Measurements from ENCODE around the gene HNRNPUL1. TPM values are rescaled to one million over a fixed set of nuclear protein-coding genes. Genes with fewer than 3 reads are reported as not detected.

The HNRNPUL1 gene
- total and polyA plus RNA-seq, 2 of the 8 experiments (the other 6 are each of a cell fraction or from before 2014, with no cell fraction given), result 99.5 to 264 TPM

DNA sequence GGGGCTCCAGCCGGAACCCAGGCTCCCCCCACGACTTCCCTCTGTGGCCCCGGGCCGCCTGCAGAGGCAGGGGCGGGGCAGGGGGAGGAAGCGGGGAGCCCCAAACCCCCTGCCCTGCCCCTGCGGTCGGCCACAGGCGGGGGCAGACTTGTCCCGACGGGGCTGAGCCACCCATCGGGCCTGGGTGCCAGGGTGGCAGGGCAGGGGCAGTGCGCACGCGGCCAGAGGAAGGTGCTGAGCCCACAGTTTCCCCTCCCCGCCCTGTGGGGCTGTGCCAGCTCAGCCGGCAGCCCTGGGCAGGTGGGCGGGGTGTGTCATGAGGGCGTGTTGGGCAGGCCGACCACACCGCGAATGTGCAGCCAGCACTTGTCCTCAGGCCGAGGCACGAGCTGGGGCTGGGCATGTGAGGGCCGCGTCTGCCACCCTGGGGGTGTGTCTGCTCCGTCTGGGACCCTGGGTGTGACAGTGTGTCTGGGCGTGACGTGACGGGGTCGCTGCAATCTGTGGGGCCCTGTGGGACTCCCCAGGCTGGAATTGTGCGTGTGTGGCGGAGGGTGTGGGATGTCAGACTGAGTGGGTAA lies 63.5 kb downstream of the HNRNPUL1 start:
- CTCF ChIA-PET (ENCODE audit: partially characterized antibody), result interaction anchor here (1.0 to 1.6 kb wide), 2 partner anchors 20 to 38 kb away, joined by 3 to 5 read pairs; no protein-coding TSS in a partner anchor
- H3K4me1 ChIP-seq (replicated peaks in 1 of 4; ENCODE audit: control insufficient read depth in 3 of 4, insufficient read depth in 4 of 4, low read length in 3 of 4), result peaks cover 15 to 32% (median 23%) of the 10 kb centered on the region in 4 experiments
- FAIRE-seq, result no peak

More for the DNA sequence above, 63.5 kb downstream of the HNRNPUL1 start:
- Histone ChIP-seq H2BK5ac (ENCODE audit: low read depth, low read length) (peak overlapping the region; percentile 96), H3K23ac (ENCODE audit: insufficient read length) (no peak overlapping the region), H2BK15ac (ENCODE audit: low read length) (peak overlapping the region; percentile 100), H2AFZ (ENCODE audit: low read length) (no peak overlapping the region), H3K4me3 (ENCODE audit: extremely low read depth in 1 of 4, insufficient read depth in 2 of 4, low read depth in 3 of 4, low read length in 4 of 4) (peak overlapping the region in 3 of 4 experiments; percentile 2 to 54 (median 8); a peak in 4 of 8 replicates), H3K4me2 (ENCODE audit: insufficient read depth in 1 of 2, low read depth in 2 of 2, low read length in 2 of 2) (peak overlapping the region; percentile 61 to 98), H3K27me3 (replicated peaks in 1 of 4; ENCODE audit: control insufficient read depth in 3 of 4, extremely low read depth in 1 of 4, insufficient read depth in 3 of 4, low read length in 3 of 4) (peaks cover 0 to 9% (median 0%) of the 10 kb centered on the region in 4 experiments; a peak in 3 of 7 replicates), H2BK120ac (replicated peaks; ENCODE audit: low read depth, low read length) (no peak overlapping the region), H3K79me2 (ENCODE audit: control insufficient read depth in 1 of 2, insufficient read depth in 2 of 2, low read length in 2 of 2) (no peaks in the 10 kb centered on the region), H4K5ac (ENCODE audit: insufficient read length, low read depth, low read length) (peak overlapping the region; percentile 57), H4K8ac (ENCODE audit: extremely low read depth, insufficient read depth, low read length) (no peak overlapping the region; the same call in 1 of the 2 replicates), H3K36me3 (ENCODE audit: control insufficient read depth in 2 of 4, insufficient read depth in 4 of 4, low read length in 3 of 4) (no peaks in the 10 kb centered on the region; a peak in 3 of 8 replicates), H3K27ac (ENCODE audit: low read depth, low read length) (no peak overlapping the region), H2BK12ac (ENCODE audit: low read depth, low read length) (peak overlapping the region; percentile 98; the same call in 1 of the 2 replicates), H3K9me3 (ENCODE audit: insufficient read depth in 2 of 2, low read depth in 1 of 2, low read length in 1 of 2) (no peaks in the 10 kb centered on the region), H4K91ac (replicated peaks; ENCODE audit: insufficient read length, low read length) (peak overlapping the region; percentile 91), H2AK5ac (ENCODE audit: low read depth, low read length) (peak overlapping the region; percentile 91; the same call in 1 of the 2 replicates), H3K79me1 (ENCODE audit: low read depth, low read length) (no peaks in the 10 kb centered on the region), H3K4ac (replicated peaks; ENCODE audit: insufficient read length, low read depth, low read length) (no peak overlapping the region), H3K23me2 (ENCODE audit: low read depth, low read length) (peaks cover 17% of the 10 kb centered on the region), H3K56ac (replicated peaks; ENCODE audit: insufficient read length, low read depth, low read length) (no peak overlapping the region), H3K9ac (replicated peaks in 1 of 4; ENCODE audit: extremely low read depth in 1 of 4, low read depth in 3 of 4, low read length in 3 of 4) (0 out of 7 replicates have a peak overlapping the region, but pooled peaks of 1 of the 4 experiments have one; percentile 1), H3K14ac (ENCODE audit: insufficient read length) (no peak overlapping the region), H2BK20ac (ENCODE audit: low read length) (0 out of 2 replicates have a peak overlapping the region, but pooled peaks have one; percentile 80), H3K18ac (ENCODE audit: extremely low read depth, low read length) (peak overlapping the region; percentile 93), H4K20me1 (replicated peaks in 1 of 2; ENCODE audit: control insufficient read depth in 1 of 2, insufficient read depth in 2 of 2, low read length in 2 of 2) (peaks cover 0 to 5% of the 10 kb centered on the region in 2 experiments)
- POLR2A ChIA-PET (ENCODE audit: partially characterized antibody), result interaction anchor here (1.0 to 12.6 kb wide), 8 partner anchors 14 to 64 kb away, joined by 3 to 137 read pairs (median 4); partner anchors contain the start of genes B9D2, CCDC97 and HNRNPUL1
- TF ChIP-seq, protein P1, sequence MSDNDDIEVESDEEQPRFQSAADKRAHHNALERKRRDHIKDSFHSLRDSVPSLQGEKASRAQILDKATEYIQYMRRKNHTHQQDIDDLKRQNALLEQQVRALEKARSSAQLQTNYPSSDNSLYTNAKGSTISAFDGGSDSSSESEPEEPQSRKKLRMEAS (IDR thresholded peaks at IDR 0.05), result peak; percentile 54
- TF ChIP-seq, protein P2, sequence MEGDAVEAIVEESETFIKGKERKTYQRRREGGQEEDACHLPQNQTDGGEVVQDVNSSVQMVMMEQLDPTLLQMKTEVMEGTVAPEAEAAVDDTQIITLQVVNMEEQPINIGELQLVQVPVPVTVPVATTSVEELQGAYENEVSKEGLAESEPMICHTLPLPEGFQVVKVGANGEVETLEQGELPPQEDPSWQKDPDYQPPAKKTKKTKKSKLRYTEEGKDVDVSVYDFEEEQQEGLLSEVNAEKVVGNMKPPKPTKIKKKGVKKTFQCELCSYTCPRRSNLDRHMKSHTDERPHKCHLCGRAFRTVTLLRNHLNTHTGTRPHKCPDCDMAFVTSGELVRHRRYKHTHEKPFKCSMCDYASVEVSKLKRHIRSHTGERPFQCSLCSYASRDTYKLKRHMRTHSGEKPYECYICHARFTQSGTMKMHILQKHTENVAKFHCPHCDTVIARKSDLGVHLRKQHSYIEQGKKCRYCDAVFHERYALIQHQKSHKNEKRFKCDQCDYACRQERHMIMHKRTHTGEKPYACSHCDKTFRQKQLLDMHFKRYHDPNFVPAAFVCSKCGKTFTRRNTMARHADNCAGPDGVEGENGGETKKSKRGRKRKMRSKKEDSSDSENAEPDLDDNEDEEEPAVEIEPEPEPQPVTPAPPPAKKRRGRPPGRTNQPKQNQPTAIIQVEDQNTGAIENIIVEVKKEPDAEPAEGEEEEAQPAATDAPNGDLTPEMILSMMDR (IDR thresholded peaks at IDR 0.05; ENCODE audit: control extremely low read depth in 1 of 3, insufficient read depth in 1 of 3, low read depth in 1 of 3, low read length in 3 of 3), result no peak
- 38% methylated on average over 24 of the region's 33 CpGs; no CpG with 5 or more reads in 1 of the 2 experiments for WGBS, 2 experiments (ENCODE audit: extremely low coverage in 1 of 2, insufficient coverage in 1 of 2, insufficient read length in 1 of 2, insufficient replicate concordance in 2 of 2, low coverage in 1 of 2, low lambda C conversion rate in 2 of 2, missing lambda C conversion rate in 1 of 2)
- DNase-seq (ENCODE audit: low read depth in 1 of 2, low spot score in 2 of 2), result peak in 1 of 2 experiments; percentile 71
